NCI-H69 (cell line): ENCODE measurements around the gene GDI1.
"Not testable (repeated sequence)": the region's sequence is repeated elsewhere in the genome, so short reads cannot be mapped to it uniquely, and the experiment has no call there.

Experiments used
- DNase-seq: peaks from one replicate; lab custom pipeline; 2025; lab: John Stamatoyannopoulos, UW

Gene GDI1

DNA sequence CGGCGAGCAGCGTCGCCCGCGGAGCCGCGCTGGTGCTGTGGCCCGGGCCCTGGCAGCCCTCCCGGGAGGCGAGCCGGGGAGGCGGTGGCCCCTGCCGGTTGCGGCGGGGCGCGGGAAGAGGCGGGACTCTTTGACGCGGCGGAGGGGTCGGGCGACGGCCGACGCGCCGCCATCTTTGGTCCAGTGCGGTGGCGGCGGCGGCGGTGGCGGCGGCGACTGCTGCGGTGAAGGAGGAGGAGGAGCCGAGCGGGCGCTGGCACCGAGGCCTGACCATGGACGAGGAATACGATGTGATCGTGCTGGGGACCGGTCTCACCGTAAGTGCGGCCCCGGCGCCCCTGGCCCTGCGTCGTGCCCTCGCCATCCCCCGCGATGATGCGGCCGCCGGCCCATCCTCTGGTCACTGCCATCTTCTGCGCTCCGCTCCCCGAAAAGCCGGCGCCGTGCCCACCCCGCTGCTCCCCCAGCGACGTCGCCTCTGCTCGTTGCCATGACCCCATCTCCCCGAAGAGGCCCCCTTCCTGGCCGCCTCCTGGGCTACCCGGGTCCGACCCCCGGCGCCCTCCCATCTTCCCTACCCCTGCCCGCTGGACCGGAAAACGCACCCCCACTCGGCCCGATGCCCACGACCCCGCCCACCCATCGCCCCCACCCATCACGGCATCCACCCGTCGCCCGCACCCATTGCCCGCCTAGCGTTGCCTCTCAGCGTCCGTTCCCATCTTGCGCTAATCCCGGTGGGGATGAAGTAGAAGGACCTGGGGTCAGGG lies at the start of gene GDI1:
Gene GDI1, plus strand, starts transcription at position 172 of the 770 bp plus-strand sequence. Its CDS starts 101 bp downstream, at position 273.
- DNase-seq = peak; percentile 71

DNA sequence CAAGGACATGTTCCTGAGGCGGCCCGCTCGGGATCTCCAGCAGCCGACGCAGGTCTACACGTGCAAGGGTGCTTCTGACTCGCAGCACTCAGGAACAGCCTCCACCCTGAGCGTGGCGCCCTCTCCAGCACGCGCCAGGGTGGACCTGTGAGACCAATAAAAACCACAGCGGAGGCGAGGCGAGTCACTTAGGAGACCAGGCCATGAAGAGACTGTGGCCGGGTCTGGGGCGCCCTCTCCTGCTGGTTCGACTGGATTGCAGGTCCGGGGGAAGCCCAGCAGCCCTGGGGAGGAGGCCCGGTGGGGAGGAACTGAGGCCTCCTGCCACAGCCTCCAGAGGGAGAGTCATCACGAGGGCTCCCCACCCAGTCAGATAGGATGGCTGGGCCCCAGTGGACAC lies 48.9 kb upstream of the GDI1 start:
- DNase-seq = not testable (repeated sequence)

DNA sequence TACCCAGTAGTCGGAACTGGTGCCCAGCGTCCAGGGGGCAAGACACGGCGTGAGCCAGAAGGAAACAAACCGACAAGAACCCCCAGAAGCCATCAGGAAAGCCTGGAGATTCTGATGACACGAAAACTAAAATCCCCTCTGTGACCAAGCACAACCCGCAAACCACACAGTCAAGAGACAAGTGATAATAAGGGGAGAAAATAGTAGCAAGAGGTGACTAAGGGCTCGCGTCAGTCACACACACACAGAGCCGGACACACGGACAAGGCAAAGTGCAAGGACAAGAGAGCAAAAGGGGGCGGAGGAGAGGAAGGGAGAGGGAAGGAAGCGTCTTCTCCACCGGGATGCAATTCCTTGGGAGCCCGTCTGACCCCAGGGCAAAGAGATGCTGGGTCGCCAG lies 48.3 kb upstream of the GDI1 start:
- DNase-seq = not testable (repeated sequence)

DNA sequence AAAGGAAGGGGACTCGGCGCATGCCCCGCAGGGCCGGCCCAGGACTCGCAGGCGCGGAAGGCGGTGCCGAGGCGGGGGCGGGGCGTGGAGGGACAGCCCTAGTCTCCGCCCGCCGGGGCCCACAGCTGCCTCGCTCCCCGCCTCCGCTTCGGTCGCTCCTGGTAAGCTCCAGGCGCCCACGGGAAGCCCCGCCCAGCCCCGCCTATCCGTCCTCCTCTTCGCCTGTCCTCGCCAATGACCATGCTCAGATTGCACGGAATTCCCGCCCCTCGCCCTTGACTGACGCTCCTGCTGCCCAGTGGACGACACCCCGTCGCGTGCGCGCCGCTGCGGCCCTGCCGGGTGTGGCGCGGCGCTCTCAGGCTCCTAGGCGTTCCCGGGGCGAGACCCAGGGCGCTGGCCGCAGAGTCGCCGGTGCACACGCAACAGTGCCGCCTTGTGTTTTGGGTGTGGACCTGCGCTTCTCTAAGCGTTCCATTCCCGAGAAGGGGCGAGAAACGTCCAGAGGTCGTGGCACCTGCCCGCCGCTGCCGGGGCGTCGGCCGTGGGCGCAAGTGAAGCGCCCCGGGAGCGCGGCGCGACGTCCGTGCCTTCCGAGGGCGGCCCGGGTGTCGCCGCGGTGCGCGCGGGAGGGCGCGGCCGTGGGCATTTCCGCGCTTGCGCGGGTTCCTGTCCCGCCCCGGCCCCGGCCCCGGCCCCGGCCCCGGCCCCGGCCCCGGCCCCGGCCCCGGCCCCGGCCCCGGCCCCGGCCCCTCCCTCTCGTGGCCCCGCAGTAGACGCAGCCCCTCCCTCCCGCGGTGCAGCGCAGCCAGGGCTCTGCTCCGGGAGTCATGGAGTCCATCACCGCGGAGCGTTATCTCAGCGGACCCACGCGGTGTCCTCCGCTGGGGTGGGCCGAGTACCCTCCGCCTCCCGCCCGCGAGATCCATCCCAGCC lies 46.9 kb upstream of the GDI1 start:
- not testable (repeated sequence) for DNase-seq

DNA sequence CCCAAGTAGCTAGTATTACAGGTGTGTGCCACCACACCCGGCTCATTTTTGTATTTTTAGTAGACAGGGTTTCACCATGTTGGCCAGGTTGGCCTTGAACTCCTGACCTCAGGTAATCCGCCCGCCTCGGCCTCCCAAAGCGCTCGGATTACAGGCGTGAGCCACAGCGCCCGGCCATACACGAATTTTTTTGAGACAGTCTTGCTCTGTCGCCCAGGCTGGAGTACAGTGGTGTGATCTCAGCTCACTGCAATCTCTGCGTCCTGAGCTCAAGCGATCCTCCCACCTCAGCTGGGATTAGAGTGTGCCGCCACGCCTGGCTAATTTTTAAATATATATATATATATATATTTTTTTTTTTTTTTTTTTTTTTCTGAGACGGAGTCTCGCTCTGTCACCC lies 40.6 kb upstream of the GDI1 start:
- not testable (repeated sequence) for DNase-seq

DNA sequence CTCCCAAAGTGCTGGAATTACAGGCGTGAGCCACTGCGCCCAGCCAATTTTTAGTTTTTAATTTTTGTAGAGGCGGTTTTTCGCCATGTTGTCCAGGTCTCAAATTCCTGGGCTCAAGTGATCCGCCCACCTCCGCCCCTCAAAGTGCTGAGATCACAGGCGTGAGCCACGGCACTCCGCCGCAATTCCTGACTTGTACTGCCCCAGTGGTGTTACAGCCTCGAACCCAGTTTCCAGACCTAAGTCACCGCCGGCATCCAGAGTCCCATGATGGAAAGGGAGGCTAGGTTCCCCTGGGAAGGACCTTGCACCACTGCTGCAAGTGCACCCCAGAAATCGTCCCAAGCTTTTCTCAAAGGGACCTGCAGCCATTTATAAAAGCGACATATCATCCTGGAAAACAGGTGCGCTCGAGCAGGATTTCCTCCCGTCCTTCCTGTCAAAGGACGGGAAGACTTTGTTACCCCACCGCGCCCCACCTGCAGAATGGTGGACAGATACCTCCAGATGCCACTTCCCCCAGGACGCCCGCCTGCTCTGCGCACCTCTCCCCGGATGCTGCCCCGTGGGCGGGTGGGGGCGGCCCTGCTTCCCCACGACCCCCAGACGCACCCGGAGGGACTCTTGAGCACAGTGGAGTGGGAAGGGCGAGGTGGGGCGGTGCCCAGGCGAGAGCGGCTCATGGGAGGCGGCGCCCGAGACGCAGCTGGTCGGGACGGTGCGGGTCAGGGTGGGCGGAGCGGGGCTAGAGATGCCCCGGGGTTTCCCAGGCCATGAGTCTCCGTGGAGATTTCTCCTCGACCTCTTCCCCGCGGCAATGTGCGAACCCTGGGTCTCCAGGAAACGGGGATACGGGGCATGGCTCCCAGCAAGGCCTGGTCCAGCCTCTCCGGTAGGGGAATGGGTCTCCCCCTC lies 39.7 kb upstream of the GDI1 start:
- peak; percentile 76 for DNase-seq

DNA sequence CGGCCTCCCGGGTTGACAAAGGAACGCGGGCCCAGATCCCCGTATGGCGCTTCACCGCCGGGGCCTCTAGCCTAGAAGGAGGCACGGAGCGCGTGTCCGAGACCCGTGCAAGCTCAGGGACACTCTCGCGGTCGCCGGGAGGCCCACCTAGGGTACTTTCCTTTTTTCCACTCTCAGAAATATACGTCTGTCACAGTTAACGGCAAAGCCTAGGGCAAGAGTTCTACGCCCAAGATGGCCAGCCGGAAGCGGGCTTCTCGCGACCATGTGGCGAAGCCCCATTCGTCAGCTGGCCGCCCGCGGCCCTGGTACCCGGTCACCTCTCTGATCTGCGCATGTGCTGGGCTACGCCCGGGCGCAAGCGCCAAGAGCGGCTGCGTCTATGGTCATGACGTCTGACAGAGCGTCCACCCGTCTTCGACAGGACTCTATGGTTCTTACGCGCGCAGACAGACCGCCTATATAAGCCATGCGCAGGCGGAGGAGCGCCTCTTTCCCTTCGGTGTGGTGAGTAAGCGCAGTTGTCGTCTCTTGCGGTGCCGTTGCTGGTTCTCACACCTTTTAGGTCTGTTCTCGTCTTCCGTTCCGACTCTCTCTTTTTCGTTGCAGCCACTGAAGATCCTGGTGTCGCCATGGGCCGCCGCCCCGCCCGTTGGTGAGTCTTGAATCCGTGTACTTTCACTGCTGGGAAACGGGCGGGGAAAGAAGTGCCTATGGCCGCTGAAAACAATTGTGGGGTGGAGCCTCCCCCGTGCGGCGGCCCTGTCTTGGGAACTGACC lies 38.9 kb upstream of the GDI1 start, which contains the start of gene RPL10:
Gene RPL10, plus strand, starts transcription at position 490 of the 780 bp plus-strand sequence. Its CDS starts 143 bp downstream, at position 633.
- peak; percentile 97 for DNase-seq

DNA sequence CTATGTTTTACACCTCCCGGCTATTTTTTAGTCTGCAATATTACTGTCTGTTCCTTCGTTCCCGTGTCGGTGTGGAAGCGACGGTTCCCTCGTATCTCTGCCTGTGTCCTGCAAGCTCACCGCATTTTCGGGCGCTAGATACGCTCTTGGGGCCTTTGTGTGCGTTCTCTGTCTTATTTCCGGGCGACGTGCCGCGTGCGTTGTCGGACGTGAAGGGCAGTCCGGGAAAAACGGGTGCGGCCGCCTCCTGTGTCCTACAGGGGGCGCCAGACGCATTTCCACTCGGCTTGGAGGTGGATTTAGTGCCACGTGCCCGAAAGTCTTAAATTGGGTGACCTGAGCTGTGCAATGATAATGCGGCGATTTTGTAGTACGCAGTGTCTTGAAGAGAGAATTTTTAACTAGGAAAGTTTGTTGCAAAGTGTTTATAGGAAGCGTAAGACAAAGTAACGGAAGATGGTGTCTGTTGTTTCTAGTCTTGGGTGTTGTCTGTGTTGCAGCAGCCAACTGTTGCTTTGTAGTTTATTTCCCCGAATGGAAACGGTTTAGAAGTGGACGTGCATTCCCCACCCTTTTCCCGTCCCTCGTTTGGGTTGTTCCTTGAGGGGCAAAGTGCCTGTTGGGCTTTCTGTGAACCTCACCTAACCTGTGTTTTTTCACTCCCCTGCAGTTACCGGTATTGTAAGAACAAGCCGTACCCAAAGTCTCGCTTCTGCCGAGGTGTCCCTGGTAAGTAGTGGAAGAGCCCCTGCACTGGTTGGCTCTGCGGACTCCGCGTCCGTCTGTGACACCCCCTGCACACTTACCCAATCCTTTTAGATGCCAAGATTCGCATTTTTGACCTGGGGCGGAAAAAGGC lies 38.1 kb upstream of the GDI1 start:
- peak; percentile 81 for DNase-seq

DNA sequence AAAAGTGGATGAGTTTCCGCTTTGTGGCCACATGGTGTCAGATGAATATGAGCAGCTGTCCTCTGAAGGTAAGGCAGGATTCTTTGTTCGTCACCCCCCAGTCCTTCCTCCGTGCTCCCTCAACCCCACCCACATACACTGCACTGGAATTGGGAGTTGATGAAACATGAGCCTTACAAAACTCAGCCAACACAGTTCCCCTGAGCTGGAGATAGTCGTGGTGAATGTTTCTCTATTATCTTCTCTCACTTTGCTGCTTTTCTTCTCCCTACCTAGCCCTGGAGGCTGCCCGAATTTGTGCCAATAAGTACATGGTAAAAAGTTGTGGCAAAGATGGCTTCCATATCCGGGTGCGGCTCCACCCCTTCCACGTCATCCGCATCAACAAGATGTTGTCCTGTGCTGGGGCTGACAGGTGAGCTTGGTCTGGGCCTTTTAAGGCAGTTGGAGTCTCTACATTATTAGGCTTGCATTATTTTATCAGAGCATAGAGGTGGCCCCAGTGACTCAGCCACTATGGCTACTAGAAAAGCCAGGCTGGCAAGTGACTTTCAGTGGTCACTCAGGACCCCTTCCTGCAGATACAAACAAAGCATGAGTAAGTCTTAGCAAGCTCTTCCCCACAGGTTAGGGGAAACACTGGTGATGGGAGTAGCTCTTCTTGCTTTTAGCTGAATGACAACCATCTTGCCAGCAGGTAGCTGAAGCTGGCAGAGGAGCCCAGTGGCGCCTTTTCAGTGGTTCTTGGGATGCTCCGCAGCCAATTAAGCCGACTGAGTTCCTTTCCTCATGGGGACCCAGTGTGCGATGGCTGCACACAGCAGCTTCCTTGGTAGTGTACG lies 37.2 kb upstream of the GDI1 start:
- no peak for DNase-seq

DNA sequence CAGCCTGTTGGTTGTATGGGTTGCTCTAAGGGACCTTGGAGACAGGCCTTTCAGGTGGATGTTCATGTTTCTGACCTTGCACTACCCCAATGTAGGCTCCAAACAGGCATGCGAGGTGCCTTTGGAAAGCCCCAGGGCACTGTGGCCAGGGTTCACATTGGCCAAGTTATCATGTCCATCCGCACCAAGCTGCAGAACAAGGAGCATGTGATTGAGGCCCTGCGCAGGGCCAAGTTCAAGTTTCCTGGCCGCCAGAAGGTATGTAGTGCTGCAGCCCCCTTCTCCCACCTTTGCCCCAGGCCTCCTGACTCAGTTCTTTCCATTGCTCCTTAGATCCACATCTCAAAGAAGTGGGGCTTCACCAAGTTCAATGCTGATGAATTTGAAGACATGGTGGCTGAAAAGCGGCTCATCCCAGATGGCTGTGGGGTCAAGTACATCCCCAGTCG lies 36.6 kb upstream of the GDI1 start:
- DNase-seq = not testable (repeated sequence)

DNA sequence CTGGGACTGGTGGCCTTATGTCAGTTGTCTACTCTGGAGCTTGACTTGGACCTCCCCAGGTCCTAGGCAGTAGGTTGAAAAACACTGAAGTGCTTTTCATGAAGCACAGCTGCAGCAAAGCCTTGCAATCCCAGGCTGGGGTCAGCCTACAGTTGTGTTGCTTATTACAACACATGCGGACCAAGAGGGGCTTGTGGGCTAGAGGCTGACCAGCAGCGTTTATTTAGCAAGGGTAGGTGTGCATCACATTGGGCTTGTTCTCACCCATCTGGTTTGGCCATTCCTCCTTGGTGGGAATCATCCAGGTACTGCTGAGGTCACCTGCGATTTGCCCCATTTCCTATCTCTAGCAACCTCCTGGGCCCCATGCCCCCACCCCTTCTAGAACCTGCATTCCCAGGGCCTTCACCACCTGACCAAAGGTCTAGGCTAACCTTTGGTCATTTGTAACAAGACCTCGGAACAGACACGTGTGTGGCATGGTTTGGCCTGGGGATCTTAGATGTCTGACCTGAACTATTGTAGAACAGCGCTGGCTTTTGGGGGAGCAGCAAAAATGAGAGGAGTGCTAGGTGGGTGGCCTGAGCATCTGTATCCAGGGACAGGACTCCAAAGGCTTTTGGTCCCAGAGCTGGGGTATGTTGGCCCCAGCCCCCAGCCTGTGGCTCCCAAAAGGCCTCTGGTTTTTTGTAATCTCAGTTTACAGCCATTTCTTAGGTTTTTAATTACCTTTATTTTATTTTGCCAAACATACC lies 35.7 kb upstream of the GDI1 start:
- peak; percentile 16 for DNase-seq

DNA sequence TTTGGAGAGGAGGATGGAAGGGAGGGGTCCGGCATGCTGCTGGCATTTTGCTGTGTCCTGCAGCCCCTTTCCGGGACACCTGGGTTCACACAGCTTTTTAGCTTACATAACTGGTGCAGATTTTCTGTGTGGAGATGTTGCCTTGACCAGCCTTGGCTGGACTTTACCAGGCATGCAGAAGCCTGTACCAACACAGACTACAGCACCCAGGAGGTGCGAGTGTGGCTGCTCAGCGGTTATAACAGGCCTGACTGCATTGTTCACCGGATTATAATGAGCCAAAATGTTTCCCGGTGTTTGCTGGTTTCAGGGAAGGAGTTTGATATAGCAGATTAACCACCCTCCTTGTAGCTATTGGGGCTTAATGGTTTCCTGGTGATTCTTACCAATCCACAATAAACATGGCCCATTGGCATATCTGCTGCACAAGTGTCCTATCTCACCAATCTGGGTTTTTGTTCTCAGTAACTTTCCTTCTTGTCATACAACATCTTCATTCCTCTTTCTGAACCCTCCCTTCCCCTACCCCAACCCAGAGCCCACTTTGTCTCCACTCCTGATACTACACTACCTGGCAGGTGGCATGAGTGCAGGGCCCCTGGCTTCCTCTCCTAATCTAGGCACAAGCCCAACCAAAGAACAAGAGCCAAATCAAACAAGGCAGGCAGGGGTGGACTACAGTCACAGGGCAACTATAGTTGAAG lies 34.9 kb upstream of the GDI1 start:
- DNase-seq = peak; percentile 30

DNA sequence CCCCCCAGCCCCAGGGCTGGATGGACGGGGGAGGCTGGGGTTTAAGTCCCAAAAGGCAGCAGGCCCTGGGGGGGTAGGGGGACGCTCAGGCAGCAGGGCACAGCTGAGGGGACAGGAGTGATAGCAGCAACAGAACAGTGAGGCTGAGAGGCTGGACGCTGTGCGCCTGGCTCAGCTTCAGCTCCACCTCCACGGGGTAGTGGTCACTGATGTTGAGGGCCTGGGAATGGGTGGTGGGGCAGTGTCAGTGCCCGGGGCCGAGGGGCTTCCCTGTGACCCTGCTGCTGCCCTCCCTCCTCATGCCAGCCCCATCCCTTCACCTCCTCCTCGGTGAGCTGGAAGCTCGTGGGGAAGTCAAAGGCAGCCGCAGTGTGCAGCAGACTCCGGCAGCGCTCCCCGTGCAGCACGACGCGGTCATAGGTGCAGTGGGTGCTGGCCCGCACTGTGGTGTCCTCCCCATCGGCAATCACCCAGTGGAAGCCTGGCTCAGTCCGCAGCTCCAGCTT lies 34.3 kb upstream of the GDI1 start:
- no peak for DNase-seq

DNA sequence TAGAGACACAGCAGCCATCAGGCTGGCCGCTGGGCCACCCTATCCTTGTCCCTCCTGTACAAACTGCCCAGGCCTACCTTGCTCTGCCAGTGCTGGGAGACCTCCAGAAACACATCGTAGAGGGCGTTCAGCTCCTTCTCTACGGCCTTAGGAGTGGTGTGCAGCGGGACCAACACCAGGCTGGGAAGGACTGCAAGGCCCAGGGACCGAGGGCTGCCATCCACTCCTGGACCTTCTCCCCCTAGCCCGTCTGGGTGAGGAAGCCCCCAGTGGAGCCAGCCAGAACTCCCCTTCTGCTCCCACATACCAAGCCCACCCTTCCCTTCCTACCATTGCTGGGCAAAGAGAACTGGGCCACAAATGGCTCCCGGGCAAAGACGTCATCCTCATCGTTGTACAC lies 33.8 kb upstream of the GDI1 start:
- no peak for DNase-seq

DNA sequence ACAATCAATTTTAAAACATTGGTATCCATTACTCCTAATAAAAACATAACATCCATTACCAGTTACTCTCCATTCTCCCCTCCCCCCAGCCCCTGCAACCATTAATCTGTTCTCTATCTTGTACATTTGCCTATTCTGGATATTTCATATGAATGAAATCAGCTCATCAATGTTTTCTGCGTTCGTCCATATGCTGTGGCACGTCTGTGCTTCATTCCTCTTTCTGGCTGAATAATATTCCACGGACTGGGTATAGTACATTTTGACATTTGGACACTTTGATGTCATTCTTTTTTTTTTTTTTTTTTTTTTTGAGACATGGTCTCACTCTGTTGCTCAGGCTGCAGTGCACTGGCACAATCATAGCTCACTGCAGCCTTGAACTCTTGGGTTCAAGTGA lies 33.1 kb upstream of the GDI1 start:
- DNase-seq = no peak

DNA sequence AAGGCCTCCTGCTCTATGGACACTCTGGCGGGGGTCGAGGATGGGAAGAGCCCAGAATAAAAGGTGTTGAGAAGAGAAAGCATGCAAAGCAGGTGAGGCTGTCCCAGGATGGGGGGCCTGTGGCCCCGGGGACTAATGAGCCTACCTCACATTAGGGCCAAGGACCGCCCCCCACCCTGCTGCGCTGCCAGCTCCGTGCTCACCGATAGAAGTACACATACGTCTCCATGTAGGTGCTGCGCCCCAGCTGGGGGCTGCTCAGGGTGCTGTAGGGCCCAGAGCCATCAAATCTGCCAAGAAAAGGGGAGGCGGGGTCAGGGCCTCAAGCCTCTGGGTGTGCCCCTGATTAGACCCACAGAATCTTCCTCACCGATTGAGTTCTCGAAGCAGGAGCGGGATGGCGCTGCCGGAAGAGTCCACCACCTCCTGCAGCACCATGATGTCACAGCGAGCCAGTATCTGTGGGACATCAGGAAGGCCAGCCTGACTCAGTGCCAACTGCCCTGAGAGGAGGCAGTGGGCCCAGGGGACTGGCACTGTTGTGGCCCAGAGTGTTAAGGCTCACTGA lies 32.2 kb upstream of the GDI1 start:
- no peak for DNase-seq

DNA sequence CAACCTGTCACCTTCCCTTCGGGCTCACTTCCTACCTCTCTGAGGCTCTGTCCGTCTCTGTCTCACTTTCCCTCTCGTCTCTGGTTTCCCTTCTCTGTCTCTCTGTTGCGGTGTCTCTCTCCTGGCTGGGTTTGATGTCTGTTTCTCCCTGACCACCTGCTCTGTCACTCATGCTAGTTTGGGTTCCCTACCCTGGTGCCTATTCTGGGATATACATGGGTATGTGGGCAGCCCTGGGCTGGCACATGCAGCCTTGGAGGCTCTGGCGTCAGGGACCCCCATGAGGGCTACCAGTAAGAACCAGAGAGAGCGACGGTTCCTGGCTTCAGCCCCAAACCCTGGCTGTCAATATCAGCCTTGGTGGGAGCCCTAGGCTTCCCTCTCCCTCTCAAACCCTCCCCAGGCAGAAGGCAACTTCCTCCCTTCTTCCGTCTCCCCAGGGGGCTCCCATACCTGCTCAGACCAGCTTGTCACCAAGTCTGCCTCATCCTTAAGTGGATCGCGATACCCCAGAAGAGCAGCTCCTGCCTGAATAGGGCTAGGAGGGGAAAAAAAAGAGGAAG lies 28.2 kb upstream of the GDI1 start:
- DNase-seq = no peak
